D721Med (cell line): ENCODE measurements around the gene KICS2.

Experiments used
- DNase-seq: peaks from one replicate; pipeline ENCODE4 v3.0.0; 2011; ENCODE audit warnings: low spot score; ENCODE audit not compliant: insufficient read length
- FAIRE-seq: peaks from 2 replicates; lab custom pipeline; 2011; peaks lifted over from hg19 to GRCh38; lab: Jason Lieb, UNC
- CTCF ChIP-seq: IDR thresholded peaks from 2 replicates; pipeline ENCODE4 v1.5.1; 2012; ENCODE audit warnings: mild to moderate bottlenecking, control low read depth; ENCODE audit not compliant: insufficient read depth; ENCODE audit errors: missing control alignments

The KICS2 gene

GRCh38 chr12:64178122-64178521 lies 44.0 kb downstream of the KICS2 start:
- no peak for FAIRE-seq
- no peak for TF ChIP-seq CTCF
- no peak for DNase-seq

GRCh38 chr12:64177001-64177400 lies 45.1 kb downstream of the KICS2 start:
- FAIRE-seq: no peak
- no peak for DNase-seq
- TF ChIP-seq CTCF: no peak

- TF ChIP-seq CTCF: no peak
- DNase-seq (no peak), FAIRE-seq (no peak)
Measured at GRCh38 chr12:64175254-64175945, 46.7 kb downstream of the KICS2 start.

- FAIRE-seq (no peak), DNase-seq (no peak)
- TF ChIP-seq CTCF: no peak
Measured at GRCh38 chr12:64173456-64173855, 48.6 kb downstream of the KICS2 start.
